ENCODE results near the gene FHIP2A. TPM values are rescaled to one million over a fixed set of nuclear protein-coding genes. Genes with fewer than 3 reads are reported as not detected.

FHIP2A gene
- total and polyA plus RNA-seq, 2 experiments from 2014 or later, result 6.7 to 11.8 TPM

- Histone ChIP-seq H3K79me2 (replicated peaks; ENCODE audit: insufficient read depth) (no peaks in the 10 kb centered on the region), H3F3A (replicated peaks; ENCODE audit: low read depth) (no peaks in the 10 kb centered on the region), H3K4me3 (no peak overlapping the region), H3K9me2 (ENCODE audit: insufficient read depth) (no peaks in the 10 kb centered on the region), H3K4me1 (ENCODE audit: insufficient read depth) (no peaks in the 10 kb centered on the region), H3K4me2 (no peak overlapping the region), H3K36me3 (ENCODE audit: insufficient read depth) (no peaks in the 10 kb centered on the region), H2AFZ (no peak overlapping the region), H4K20me1 (replicated peaks; ENCODE audit: insufficient read depth) (no peaks in the 10 kb centered on the region), H3K27ac (ENCODE audit: low read depth) (no peak overlapping the region), H3K27me3 (ENCODE audit: insufficient read depth) (no peaks in the 10 kb centered on the region)
- Mint-ChIP-seq H3K4me1 (no peaks in the 10 kb centered on the region), H3K27me3 (ENCODE audit: insufficient read depth, low read depth, poor library complexity) (no peaks in the 10 kb centered on the region), H3K4me3 (no peak overlapping the region), H3K9me3 (no peaks in the 10 kb centered on the region; the same call in 2 of the 3 replicates), H3K27ac (no peak overlapping the region), H3K36me3 (ENCODE audit: low read depth) (peaks cover 4% of the 10 kb centered on the region; the same call in 2 of the 3 replicates)
- TF ChIP-seq ZNF114 (CRISPR knock-in tag; IDR thresholded peaks at IDR 0.05), result no peak
- TF ChIP-seq EZH2 (IDR thresholded peaks at IDR 0.05; ENCODE audit: low read depth, unreplicated experiment), result no peak
- TF ChIP-seq REST (IDR thresholded peaks at IDR 0.05; ENCODE audit: unreplicated experiment), result no peak
- no peak for ATAC-seq
- DNase-seq (ENCODE audit: low spot score), result no peak
Measured at GRCh38 chr10:114868870-114869519, 47.4 kb downstream of the FHIP2A start.

- H3K4me2 ChIP-seq, result no peak overlapping the region
- H3K36me3 Mint-ChIP-seq (ENCODE audit: low read depth), result peaks cover 1% of the 10 kb centered on the region; the same call in 1 of the 3 replicates
- H3K27ac Mint-ChIP-seq, result no peak overlapping the region
- H3K9me3 Mint-ChIP-seq, result no peaks in the 10 kb centered on the region; the same call in 2 of the 3 replicates
- H3K4me3 ChIP-seq, result no peak overlapping the region
- no peaks in the 10 kb centered on the region for H3K36me3 ChIP-seq (ENCODE audit: insufficient read depth)
- H3K4me1 Mint-ChIP-seq, result no peaks in the 10 kb centered on the region
- ATAC-seq (no peak), DNase-seq (ENCODE audit: low spot score) (no peak)
- H3K27ac ChIP-seq (ENCODE audit: low read depth), result no peak overlapping the region
- no peaks in the 10 kb centered on the region for H3K79me2 ChIP-seq (replicated peaks; ENCODE audit: insufficient read depth)
- no peak overlapping the region for H3K4me3 Mint-ChIP-seq
- no peaks in the 10 kb centered on the region for H3F3A ChIP-seq (replicated peaks; ENCODE audit: low read depth)
- no peaks in the 10 kb centered on the region for H3K9me2 ChIP-seq (ENCODE audit: insufficient read depth)
- H4K20me1 ChIP-seq (replicated peaks; ENCODE audit: insufficient read depth), result no peaks in the 10 kb centered on the region
- no peaks in the 10 kb centered on the region for H3K4me1 ChIP-seq (ENCODE audit: insufficient read depth)
- H3K27me3 ChIP-seq (ENCODE audit: insufficient read depth), result no peaks in the 10 kb centered on the region
- no peak overlapping the region for H2AFZ ChIP-seq
- H3K27me3 Mint-ChIP-seq (ENCODE audit: insufficient read depth, low read depth, poor library complexity), result no peaks in the 10 kb centered on the region
- no peak for TF ChIP-seq EZH2 (IDR thresholded peaks at IDR 0.05; ENCODE audit: low read depth, unreplicated experiment)
- no peak for TF ChIP-seq ZNF462 (CRISPR knock-in tag; IDR thresholded peaks at IDR 0.05)
- no peak for TF ChIP-seq JUNB (IDR thresholded peaks at IDR 0.05; ENCODE audit: unreplicated experiment)
- TF ChIP-seq STAT1 (IDR thresholded peaks at IDR 0.05; ENCODE audit: unreplicated experiment), result no peak
- no peak for TF ChIP-seq EZH2phosphoT487 (IDR thresholded peaks at IDR 0.05; ENCODE audit: unreplicated experiment)
- no peak for TF ChIP-seq POLR2AphosphoS5 (IDR thresholded peaks at IDR 0.05; ENCODE audit: low read depth)
- TF ChIP-seq NANOG (IDR thresholded peaks at IDR 0.05; ENCODE audit: borderline replicate concordance), result no peak
- TF ChIP-seq, protein P1, sequence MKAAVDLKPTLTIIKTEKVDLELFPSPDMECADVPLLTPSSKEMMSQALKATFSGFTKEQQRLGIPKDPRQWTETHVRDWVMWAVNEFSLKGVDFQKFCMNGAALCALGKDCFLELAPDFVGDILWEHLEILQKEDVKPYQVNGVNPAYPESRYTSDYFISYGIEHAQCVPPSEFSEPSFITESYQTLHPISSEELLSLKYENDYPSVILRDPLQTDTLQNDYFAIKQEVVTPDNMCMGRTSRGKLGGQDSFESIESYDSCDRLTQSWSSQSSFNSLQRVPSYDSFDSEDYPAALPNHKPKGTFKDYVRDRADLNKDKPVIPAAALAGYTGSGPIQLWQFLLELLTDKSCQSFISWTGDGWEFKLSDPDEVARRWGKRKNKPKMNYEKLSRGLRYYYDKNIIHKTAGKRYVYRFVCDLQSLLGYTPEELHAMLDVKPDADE (IDR thresholded peaks at IDR 0.05), result no peak
Measured at GRCh38 chr10:114869520-114869892, 47.9 kb downstream of the FHIP2A start.
